ENCODE measurements around the gene BAIAP2L1.

Gene BAIAP2L1

DNA sequence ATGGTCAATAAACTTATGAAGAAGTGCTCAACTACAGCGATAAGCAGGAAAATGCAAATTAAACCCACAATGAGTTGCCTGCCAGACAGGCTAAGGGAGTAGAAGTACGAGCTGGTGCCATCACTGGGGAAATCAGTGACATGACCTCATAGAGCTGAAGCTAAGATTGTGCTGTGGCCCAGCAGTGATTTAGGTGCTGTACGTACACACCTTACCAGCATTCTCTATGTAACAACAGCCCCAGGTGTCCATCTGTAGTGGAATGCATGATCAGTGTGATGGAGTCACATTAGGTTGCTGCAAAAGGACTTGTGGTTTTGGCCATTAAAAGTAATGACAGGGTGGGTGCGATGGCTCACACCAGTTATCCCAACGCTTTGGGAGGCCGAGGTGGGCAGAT, 143.2 kb downstream of the BAIAP2L1 start:
- DNase-seq, result no peak

GRCh38 chr7:98256431-98256830, 144.5 kb downstream of the BAIAP2L1 start:
- no peak for DNase-seq

GRCh38 chr7:98254951-98255610, 145.8 kb downstream of the BAIAP2L1 start:
- DNase-seq, result no peak

DNA sequence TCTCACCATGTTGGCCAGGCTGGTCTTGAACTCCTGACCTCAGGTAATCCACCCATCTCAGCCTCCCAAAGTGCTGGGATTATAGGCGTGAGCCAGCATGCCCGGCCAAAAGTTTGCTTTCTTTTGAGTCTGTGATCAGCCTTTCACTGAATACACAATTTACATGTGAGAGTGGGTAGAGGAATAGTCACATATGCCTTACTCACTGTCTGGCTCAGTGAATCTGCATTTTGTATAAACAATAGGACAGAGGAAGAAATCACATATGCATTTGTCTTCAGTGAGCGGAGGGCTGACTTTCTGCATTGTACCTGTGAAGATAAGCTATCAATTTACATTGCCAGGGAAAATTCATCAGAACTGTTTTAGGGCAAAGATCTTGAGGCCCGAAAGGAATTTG, 146.4 kb downstream of the BAIAP2L1 start:
- no peak for DNase-seq

GRCh38 chr7:98252425-98253054, 148.3 kb downstream of the BAIAP2L1 start:
- no peak for DNase-seq

DNA sequence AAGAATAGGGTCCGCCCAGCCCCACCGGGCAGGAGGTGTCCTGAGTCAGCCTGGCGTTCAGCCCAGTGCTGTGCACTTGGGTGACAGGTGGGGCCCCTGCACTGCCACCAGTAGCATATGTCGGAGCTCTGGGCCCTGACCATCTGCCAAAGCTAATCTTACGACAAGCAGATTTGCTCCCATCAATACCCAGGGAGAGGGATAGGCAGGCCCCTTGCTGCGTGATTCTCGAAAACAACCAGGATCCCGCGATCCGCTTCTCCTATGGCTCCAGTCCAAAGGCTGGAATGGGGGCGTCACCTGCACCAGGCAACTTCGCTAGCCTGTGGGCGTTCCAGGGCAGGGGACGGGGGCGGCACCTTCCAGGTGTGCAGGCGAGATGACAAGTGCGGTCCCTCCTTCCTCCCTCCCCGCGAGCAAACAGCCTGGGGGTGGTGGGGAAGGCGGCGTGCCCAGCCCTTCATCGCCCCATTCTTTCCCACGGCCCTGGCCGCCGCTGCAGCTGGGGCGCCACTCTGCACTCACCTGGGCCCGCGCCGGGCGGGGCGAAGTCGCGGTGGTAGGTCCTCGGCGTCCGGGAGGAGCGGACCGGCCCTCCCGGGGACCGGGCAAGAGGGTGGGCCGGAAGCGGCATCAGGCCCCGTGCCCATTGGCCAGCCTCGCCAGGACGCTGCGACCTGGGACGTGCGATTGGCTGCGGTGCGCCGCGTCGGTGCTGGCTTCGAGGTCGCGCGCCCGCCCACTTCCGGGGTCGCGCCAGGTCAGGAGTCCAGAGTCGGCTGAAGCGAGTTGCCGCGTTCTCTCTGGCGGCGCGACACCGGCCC, 149.1 kb downstream of the BAIAP2L1 start, which contains the start of gene TECPR1:
Gene TECPR1 (minus strand): TSS at position 632 of the 824 bp plus-strand sequence. CDS start 6,086 bp downstream, outside the sequence.
- peak; percentile 97 for DNase-seq

DNA sequence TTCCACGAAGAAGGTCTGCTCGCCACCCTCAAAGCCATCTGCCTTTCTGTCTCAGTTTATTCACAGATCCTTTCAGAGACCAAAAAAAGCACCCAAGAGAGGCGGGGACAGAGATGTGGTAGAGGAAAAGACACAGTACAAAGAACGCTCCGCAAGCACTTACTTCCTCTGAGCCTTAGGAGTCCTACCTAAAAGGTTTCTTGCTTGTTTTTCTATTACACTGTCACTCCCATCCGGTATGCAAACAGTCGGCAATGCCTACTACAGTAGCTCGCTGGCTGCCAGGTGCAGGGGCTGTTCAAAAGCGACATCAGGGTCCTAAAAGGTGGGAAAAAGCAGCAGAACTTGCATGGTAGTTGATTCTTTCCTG, 149.7 kb downstream of the BAIAP2L1 start:
- no peak for DNase-seq

- DNase-seq, result no peak
Observed at GRCh38 chr7:98250789-98251188, 150.1 kb downstream of the BAIAP2L1 start.

- no peak for DNase-seq
Observed at GRCh38 chr7:98249106-98249505, 151.8 kb downstream of the BAIAP2L1 start.

- DNase-seq, result no peak
Observed at GRCh38 chr7:98248156-98248555, 152.7 kb downstream of the BAIAP2L1 start.

GRCh38 chr7:98244871-98245270, 156.0 kb downstream of the BAIAP2L1 start:
- DNase-seq, result no peak

GRCh38 chr7:98242934-98243333, 158.0 kb downstream of the BAIAP2L1 start:
- DNase-seq, result no peak

DNA sequence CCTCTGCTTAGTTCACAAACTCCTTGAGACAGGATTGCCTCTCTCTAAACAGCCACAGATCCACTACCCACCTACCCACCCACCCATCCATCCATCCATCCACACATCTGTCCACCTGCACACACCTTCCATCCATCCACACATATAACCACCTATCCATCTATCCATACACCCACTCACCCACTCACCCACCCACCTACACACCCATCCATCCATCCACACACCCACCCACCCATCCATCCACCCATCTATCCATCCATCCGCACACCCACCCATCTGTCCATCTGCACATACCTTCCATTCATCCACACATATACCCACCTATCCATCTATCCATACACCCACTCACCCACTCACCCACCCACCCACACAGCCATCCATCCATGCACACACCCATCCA, 158.5 kb downstream of the BAIAP2L1 start:
- DNase-seq, result no peak

GRCh38 chr7:98241674-98242241, 159.1 kb downstream of the BAIAP2L1 start:
- no peak for DNase-seq

All from islet precursor cell (in vitro differentiated cells).